Loucy (cell line): ENCODE measurements around the gene SUPT3H.

ENCODE experiments used
- CTCF ChIP-seq: fragments of 200-600 bp; sonication (generic); conservative IDR thresholded peaks from 2 replicates; pipeline ENCODE4 v1.5.1; 2014; ENCODE audit warnings: mild to moderate bottlenecking, antibody characterized with exemption, low read length
- EZH2phosphoT487 ChIP-seq: fragments of 200-600 bp; IDR thresholded peaks from 2 replicates; pipeline ENCODE4 v1.6.1; 2018; ENCODE audit warnings: antibody characterized with exemption, mild to moderate bottlenecking, moderate library complexity, borderline replicate concordance

- TF ChIP-seq CTCF, result no peak
- no peak for TF ChIP-seq EZH2phosphoT487
Observed at GRCh38 chr6:45386501-45386900, 8.8 kb upstream of the SUPT3H start.
